Activated naive CD4-positive, alpha-beta T cell treated with anti-CD3 and anti-CD28 coated beads, Interleukin-2, amount 50 U/mL, for 72 hours (primary cell): Measurements from ENCODE around the gene NF2. TPM values are rescaled to one million over a fixed set of nuclear protein-coding genes. Genes with fewer than 3 reads are reported as not detected.

Experiments
- ATAC-seq, 2 donors: fragments of 150-1000 bp; cut with Tn5 transposase; 2 replicates each; pipeline ENCODE4 v1.10.0; 2021; ENCODE audit warnings: mild to moderate bottlenecking in 2 of 2, moderate library complexity in 2 of 2
- DNase-seq, 2 donors: peaks; one replicate each; pipeline ENCODE4 v3.0.0; 2021 to 2022; ENCODE audit warnings: low spot score in 2 of 2
- H3K27ac Mint-ChIP-seq, 2 donors: one replicate each; pipeline ENCODE4 v1.8.0; 2022; ENCODE audit warnings: mild to moderate bottlenecking in 2 of 2, mixed read lengths in 2 of 2
- H3K36me3 Mint-ChIP-seq, 2 donors: one replicate each; pipeline ENCODE4 v1.8.0; 2022; ENCODE audit warnings: mixed read lengths in 2 of 2
- H3K9me3 Mint-ChIP-seq, 2 donors: one replicate each; pipeline ENCODE4 v1.8.0; 2022; ENCODE audit warnings: mixed read lengths in 2 of 2
- total RNA-seq, 2 donors: library from RNA; stranded (reverse); gene quantifications; one replicate each; pipeline ENCODE4 v1.2.3, GENCODE V29; 2022

The NF2 gene
- total RNA-seq, 2 donors from 2014 or later, result 30.6 to 45.0 TPM

DNA sequence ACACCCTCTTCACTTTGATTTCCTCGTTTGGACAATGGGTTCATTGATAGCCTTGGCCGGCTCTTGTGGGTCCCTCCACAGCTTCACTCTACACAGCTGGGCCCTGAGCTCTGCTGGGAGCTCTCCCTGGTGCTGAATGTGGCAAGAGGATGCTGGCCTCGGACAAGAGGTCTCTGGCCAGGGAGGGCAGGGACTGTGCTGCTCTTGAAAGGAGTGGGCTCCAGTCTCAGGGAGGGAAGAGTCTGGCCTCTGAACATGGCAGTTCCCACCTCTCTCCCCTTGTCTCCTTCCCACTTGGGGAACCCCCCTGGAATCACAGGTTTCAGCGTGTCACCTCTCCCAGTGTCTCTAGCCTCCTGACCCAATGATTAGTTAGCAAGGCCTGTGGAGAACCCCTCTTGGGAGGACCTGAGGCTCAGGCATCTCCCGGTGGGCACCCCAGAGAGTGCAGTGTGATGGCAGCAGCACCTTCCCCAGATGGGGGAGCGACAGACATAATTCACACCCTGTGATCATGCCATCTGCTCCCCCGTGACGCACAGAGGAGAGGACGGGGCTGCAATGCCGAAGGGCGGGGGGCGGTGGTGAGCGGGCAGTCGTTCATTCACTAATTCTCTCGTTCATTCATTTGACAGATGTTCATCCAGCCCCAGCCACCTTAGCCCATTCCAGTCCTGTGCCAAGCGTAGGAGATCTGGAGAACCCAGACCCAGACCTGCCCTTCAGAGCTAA, 113.5 kb downstream of the NF2 start:
- ATAC-seq (no peak), DNase-seq (peak in 1 of 2 donors; percentile 48)
- no peaks in the 10 kb centered on the region for H3K36me3 Mint-ChIP-seq
- no peaks in the 10 kb centered on the region for H3K9me3 Mint-ChIP-seq
- H3K27ac Mint-ChIP-seq, result no peak overlapping the region

DNA sequence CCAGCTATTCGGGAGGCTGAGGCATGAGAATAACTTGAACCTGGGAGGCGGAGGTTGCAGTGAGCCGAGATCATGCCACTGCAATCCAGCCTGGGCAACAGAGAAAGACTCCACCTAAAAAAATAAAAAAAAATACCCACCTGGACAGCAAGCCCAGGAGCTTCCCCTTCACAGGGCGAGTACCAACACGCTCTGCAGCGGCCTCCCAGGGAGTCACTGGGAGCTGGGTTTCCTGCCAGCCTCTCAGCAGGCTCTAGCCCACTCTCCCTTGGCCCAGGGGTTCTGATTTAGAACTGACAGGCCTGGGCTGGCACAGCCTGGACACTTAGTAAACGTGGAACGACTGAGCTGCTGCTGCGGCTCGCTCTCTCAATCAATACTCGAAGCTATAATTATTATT, 114.4 kb downstream of the NF2 start:
- Mint-ChIP-seq H3K9me3 (no peaks in the 10 kb centered on the region), H3K27ac (no peak overlapping the region), H3K36me3 (no peaks in the 10 kb centered on the region)
- no peak for DNase-seq
- ATAC-seq, result no peak

- no peak for ATAC-seq
- H3K27ac Mint-ChIP-seq, result no peak overlapping the region
- H3K9me3 Mint-ChIP-seq, result no peaks in the 10 kb centered on the region
- H3K36me3 Mint-ChIP-seq, result no peaks in the 10 kb centered on the region
- DNase-seq, result no peak
Measured at GRCh38 chr22:29718949-29719898, 115.8 kb downstream of the NF2 start.

DNA sequence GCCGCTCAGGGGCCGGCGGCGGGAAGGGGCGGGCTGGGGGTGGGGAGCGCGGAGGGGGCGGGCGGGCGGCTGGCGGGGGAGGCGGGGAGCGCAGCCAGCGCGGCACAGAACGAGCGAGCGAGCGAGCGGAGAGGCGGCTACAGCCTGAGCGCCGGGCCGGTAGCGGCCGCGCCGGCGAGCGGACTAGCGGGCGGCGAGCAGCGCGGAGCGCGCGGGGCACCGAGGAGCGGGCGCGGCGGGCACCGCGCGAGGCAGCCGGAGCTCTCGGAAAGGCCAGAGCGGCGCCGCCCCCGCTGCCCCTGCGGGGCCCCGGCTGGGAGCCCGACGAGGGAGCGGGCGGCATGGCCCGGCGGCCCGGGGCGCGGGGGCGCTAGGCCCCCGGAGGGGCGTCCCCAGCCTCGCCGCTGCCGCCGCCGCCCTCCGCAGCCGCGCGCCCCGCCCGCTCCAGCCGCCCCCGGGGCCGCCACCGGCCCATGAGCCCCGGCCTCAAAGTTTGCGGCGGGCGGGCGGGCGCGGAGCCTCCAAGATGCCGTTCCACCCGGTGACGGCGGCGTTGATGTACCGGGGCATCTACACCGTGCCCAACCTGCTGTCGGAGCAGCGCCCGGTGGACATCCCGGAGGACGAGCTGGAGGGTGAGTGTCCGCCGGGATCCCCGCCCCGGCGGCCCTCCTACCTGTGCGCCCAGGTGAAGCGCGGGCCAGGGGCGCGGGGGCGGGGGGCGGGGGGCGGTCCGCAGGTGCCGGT, 116.6 kb downstream of the NF2 start, which contains the start of gene CABP7:
Gene CABP7 (plus strand): TSS at position 105 of the 747 bp plus-strand sequence. CDS start 422 bp downstream, at position 527.
- H3K27ac Mint-ChIP-seq, result no peak within 1 kb of the TSS
- ATAC-seq (peak; percentile 13 to 46), DNase-seq (no peak)
- no peaks in the 10 kb centered on the region for H3K9me3 Mint-ChIP-seq
- no peaks in the 10 kb centered on the region for H3K36me3 Mint-ChIP-seq

GRCh38 chr22:29720811-29721323, 117.4 kb downstream of the NF2 start:
- H3K27ac Mint-ChIP-seq, result no peak overlapping the region
- DNase-seq (no peak), ATAC-seq (no peak)
- H3K9me3 Mint-ChIP-seq, result no peaks in the 10 kb centered on the region
- H3K36me3 Mint-ChIP-seq, result no peaks in the 10 kb centered on the region

DNA sequence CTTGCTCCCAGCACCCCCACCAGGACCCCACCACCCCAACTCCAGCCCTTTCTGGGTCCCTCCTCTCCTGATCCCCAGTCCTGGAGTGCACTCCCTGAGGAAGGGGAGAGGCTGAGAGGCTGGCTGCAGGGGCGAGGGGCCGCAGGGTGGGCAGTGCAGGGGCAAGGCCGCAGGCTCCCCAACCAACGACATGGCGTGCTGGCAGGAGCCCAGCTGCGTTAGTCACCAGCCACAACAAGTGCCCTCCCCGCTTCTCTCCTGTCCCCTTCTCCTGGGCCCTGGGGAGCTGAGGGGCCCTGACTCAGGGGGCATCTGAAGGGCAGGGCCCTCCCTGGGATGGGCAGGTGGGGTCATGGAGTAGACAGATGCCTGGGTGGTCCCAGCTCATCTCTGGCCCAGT, 118.7 kb downstream of the NF2 start:
- no peaks in the 10 kb centered on the region for H3K36me3 Mint-ChIP-seq
- DNase-seq, result no peak
- H3K9me3 Mint-ChIP-seq, result no peaks in the 10 kb centered on the region
- no peak overlapping the region for H3K27ac Mint-ChIP-seq
- ATAC-seq, result no peak

- DNase-seq, result no peak
- ATAC-seq, result no peak
- Mint-ChIP-seq H3K36me3 (no peaks in the 10 kb centered on the region), H3K9me3 (no peaks in the 10 kb centered on the region), H3K27ac (no peak overlapping the region)
Measured at GRCh38 chr22:29722587-29722986, 119.2 kb downstream of the NF2 start.

DNA sequence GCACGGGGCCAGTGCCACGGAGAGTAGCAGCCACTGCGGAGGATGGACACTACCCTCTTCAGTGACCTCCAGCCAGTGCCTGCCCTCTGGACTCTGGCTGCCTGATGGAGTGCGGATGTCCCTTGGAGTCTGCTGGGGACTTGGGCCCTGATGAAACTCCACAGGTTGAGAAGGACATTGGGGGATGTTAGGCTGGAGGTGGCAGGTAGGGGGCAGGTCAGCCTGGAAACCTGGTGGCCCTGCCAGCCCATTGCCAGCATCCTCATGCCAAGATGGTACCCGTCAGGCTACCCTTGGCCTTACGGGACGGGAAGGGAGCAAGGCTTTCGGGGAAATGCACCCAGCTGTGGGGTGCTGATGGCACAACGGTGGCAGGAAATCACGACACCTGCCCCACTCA, 120.3 kb downstream of the NF2 start:
- Mint-ChIP-seq H3K27ac (no peak overlapping the region), H3K36me3 (no peaks in the 10 kb centered on the region), H3K9me3 (no peaks in the 10 kb centered on the region)
- ATAC-seq (no peak), DNase-seq (no peak)

- no peak for ATAC-seq
- DNase-seq, result no peak
- no peaks in the 10 kb centered on the region for H3K9me3 Mint-ChIP-seq
- H3K27ac Mint-ChIP-seq, result no peak overlapping the region
- H3K36me3 Mint-ChIP-seq, result no peaks in the 10 kb centered on the region
Measured at GRCh38 chr22:29724843-29725242, 121.4 kb downstream of the NF2 start.

GRCh38 chr22:29726106-29726505, 122.7 kb downstream of the NF2 start:
- Mint-ChIP-seq H3K36me3 (no peaks in the 10 kb centered on the region), H3K27ac (no peak overlapping the region), H3K9me3 (no peaks in the 10 kb centered on the region)
- DNase-seq (no peak), ATAC-seq (no peak)

- DNase-seq, result no peak
- Mint-ChIP-seq H3K36me3 (no peaks in the 10 kb centered on the region), H3K27ac (no peak overlapping the region), H3K9me3 (no peaks in the 10 kb centered on the region)
- no peak for ATAC-seq
Measured at GRCh38 chr22:29726512-29727130, 123.2 kb downstream of the NF2 start.

- Mint-ChIP-seq H3K27ac (no peak overlapping the region), H3K36me3 (no peaks in the 10 kb centered on the region), H3K9me3 (no peaks in the 10 kb centered on the region)
- peak in 1 of 2 donors; percentile 27 for DNase-seq
- ATAC-seq, result peak; percentile 35 to 53
Measured at GRCh38 chr22:29727131-29727523, 123.7 kb downstream of the NF2 start.

DNA sequence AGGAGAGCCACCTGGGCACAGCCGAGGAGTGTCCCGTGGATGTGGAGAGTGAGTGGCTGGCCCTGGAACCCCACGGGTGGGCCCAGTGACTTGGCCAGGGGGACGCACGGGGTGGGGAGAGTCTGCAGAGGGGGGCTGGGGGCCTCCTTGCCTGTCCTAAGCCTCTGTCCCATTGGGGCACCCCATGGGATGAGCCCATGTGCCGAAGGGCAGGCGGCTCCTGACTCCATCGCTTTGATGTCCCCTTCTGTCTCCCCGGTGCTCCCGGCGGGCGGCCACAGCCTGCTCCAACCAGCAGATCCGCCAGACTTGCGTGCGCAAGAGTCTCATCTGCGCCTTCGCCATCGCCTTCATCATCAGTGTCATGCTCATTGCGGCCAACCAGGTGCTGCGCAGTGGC, 125.7 kb downstream of the NF2 start:
- no peaks in the 10 kb centered on the region for H3K36me3 Mint-ChIP-seq
- DNase-seq (no peak), ATAC-seq (no peak)
- no peak overlapping the region for H3K27ac Mint-ChIP-seq
- H3K9me3 Mint-ChIP-seq, result no peaks in the 10 kb centered on the region

GRCh38 chr22:29731058-29731850, 127.8 kb downstream of the NF2 start:
- ATAC-seq (no peak), DNase-seq (no peak)
- Mint-ChIP-seq H3K9me3 (no peaks in the 10 kb centered on the region), H3K36me3 (no peaks in the 10 kb centered on the region), H3K27ac (no peak overlapping the region)

DNA sequence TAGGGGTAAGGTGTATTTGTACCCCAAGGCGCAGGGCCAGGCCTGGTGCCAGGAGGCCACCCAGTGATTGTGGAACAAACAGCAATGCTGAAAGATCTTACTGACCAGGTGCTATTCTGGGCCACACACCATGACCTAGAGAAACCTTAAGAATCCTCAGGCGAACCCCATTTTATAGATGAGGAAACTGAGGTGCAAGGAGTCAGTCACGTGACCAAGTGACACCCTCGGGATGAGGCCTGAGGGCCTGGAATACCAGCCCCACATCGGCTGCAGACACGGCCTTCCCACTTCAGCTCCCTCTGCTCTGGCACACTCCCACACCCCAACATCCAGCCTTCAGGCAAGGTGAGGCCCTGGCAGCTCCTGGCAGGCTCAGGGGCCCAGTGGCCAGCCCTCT, 129.4 kb downstream of the NF2 start:
- H3K27ac Mint-ChIP-seq, result peak overlapping the region in 1 of 2 donors; percentile 28
- ATAC-seq, result no peak
- H3K9me3 Mint-ChIP-seq, result no peaks in the 10 kb centered on the region
- DNase-seq, result no peak
- no peaks in the 10 kb centered on the region for H3K36me3 Mint-ChIP-seq
